ENCODE measurements around the gene DNAAF5.
"Not testable (repeated sequence)": the region's sequence is repeated elsewhere in the genome, so short reads cannot be mapped to it uniquely, and the experiment has no call there.

The DNAAF5 gene

DNA sequence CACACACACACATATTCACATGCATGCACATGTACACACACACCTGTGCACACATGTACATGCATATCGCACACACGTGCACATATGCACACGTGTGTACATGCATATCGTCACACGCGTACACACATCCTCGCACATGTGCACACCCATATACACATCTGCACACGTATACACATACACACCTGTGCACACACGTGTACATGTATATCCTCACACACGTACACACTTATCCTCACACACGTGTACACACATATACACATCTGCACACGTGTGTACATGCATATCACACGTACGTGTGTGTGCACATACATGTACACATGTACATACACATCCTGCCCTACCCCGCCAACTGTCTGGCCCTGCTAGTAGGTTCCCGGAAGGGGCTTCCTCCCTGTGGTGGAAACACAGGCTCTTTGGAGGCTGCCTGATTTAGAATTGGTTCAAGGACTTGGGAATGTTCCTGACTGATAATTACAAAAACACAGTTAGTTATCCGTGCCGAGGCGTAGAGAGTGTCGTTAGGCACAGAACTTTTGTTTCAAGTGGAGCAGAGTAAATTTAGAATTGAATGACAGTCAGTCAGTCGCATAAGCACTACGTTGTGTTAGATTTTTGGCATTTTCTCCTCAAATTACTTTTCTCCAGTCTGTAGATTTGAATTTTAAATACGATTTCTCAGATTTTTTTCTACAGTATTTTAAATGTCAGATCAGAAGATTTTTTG is 19.1 kb downstream of the DNAAF5 start:
- Mint-ChIP-seq H3K4me1 (no peaks in the 10 kb centered on the region), H3K4me3 (no peak overlapping the region), H3K9me3 (peaks cover 0 to 7% of the 10 kb centered on the region in 2 donors), H3K27ac (no peak overlapping the region), H3K27me3 (no peaks in the 10 kb centered on the region)
- DNase-seq (no peak), ATAC-seq (no peak)

DNA sequence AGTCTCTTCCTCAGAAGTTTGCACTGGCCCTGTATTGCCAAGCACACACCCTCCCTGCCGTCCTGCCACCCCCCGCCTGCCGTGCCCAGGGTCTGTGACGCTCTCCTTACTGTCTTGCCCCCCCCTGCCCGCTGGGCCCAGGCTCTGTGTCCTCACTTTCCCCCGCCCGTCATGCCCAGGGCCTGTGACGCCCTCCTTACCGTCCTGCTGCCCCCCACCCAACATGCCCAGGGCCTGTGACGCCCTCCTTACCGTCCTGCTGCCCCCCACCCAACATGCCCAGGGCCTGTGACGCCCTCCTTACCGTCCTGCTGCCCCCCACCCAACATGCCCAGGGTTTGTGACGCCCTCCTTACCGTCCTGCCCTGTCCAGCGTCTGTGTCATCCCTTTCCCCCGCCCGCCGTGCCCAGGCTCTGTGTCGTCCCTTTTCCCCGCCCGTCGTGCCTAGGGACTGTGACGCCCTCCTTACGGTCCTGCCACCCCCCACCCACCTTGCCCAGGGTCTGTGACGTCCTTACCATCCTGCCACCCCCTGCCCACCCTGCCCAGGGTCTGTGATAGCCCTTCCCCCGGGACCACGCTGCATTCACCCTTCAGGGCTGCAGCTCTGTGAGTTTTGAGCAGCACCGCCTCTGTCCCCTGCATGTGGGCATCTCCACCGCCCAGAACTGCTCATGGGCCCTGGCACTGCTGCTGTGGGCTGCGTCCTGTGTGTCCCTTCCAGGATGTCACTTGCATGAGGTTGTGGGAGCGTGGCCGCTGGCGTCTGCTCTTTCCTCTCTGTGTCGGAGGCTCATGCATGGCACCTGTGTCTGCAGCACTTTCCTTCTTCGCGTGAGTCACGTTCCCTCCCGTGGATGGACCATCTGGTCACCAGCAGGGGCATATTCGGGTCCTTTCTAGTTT is 19.9 kb downstream of the DNAAF5 start:
- H3K4me3 Mint-ChIP-seq: no peak overlapping the region
- no peak for DNase-seq
- no peaks in the 10 kb centered on the region for H3K27me3 Mint-ChIP-seq
- no peaks in the 10 kb centered on the region for H3K4me1 Mint-ChIP-seq
- peaks cover 0 to 7% of the 10 kb centered on the region in 2 donors for H3K9me3 Mint-ChIP-seq
- H3K27ac Mint-ChIP-seq: no peak overlapping the region
- no peak for ATAC-seq

DNA sequence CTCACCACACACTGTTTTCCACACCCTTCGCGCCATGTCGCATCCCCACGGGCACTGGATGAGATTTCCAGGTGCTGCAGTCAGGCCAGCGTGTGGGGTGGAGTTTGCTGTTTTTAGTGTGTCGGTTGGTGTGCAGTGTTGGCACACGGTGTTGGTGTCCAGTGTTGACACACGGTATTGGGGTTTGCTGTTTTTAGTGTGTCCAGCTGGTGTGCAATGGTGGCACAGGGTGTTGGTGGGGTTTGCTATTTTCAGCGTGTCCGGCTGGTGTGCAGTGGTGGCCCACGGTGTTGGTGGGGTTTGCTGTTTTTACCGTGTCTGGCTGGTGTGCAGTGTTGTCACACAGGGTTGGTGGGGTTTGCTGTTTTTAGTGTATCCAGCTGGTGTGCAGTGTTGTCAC is 20.7 kb downstream of the DNAAF5 start:
- H3K4me1 Mint-ChIP-seq: no peaks in the 10 kb centered on the region
- peaks cover 0 to 7% of the 10 kb centered on the region in 2 donors for H3K9me3 Mint-ChIP-seq
- DNase-seq (no peak), ATAC-seq (no peak)
- peak overlapping the region in 1 of 2 donors; percentile 15 for H3K27ac Mint-ChIP-seq
- no peak overlapping the region for H3K4me3 Mint-ChIP-seq
- H3K27me3 Mint-ChIP-seq: no peaks in the 10 kb centered on the region

DNA sequence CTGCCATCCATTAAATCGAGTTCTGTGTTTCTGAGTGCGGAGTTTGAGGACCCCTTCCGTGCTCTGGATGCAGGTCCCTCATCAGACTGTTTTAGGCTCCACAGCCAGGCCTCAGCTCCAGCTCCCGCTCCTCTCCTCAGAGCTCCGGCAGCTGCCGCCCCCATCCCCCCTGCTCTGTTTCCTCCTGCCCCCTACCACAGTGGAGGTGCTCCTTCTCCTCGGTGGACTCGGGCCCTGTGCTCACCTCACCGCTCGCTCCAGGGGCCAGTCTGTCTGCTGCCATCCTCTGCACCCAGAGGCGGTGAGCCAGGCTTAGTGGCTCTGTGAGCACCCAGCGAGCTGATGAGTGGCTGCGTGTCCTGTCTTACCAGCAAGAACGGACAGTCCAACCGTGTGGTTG is 21.9 kb downstream of the DNAAF5 start:
- ATAC-seq: no peak
- Mint-ChIP-seq H3K4me3 (no peak overlapping the region), H3K4me1 (no peaks in the 10 kb centered on the region), H3K27ac (no peak overlapping the region), H3K27me3 (no peaks in the 10 kb centered on the region), H3K9me3 (peaks cover 0 to 7% of the 10 kb centered on the region in 2 donors)
- no peak for DNase-seq

DNA sequence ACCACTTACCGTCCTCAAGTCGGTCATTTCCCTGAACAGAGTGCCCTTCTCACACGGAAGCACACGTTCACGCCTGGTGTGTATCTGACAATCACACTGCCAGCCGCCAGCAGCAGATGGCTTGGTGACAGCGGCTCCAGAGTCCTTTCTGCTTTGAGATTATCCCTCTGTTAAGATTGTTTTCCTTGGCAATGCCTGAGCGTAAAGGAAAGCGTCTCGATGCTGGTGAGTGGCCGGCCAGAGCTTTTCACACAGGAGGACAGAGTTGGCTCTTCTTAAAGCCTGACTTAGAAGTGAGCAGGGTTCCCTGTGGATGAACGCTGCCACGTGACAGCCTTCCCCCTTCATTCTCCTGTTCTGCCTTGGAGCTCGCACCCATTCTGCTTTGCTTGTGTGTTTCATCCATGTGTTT is 22.6 kb downstream of the DNAAF5 start:
- H3K27me3 Mint-ChIP-seq: no peaks in the 10 kb centered on the region
- H3K4me1 Mint-ChIP-seq: no peaks in the 10 kb centered on the region
- ATAC-seq (no peak), DNase-seq (no peak)
- H3K4me3 Mint-ChIP-seq: no peak overlapping the region
- no peak overlapping the region for H3K27ac Mint-ChIP-seq
- H3K9me3 Mint-ChIP-seq: peaks cover 0 to 7% of the 10 kb centered on the region in 2 donors

DNA sequence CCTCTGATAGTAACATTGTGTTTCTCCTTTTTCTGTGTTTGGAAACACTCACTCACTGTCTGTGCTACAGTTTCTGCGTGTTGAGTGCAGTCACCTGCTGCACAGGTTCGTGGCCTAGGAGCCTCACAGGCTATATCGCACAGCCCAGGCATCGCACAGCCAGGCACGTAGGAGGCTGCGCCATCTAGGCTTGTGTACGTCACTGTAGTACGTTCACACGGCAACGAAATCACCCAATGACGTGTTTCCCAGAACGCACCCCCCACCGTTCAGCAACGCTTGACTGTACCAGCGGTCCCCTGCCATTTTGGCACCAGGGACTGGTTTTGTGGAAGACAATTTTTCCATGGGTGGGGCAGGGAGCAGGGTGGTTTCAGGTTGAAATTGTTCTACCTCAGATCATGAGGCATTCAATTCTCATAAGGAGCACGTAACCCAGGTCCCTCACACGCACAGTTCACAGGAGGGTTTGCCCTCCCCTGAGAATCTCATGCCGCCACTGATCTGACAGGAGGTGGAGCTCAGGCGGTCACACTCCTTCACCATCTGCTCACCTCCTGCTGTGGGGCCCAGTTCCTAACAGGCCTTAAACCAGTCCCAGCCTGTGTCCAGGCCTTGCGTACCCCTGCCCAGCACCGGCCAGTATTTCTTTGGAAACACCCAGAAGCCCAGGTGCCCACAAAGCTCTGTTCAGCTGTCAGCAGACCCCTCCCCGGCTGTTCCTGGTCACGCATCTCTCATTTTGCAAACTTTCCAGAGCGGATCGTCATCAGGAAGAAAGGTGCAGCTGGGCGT is 23.8 kb downstream of the DNAAF5 start:
- DNase-seq (no peak), ATAC-seq (no peak)
- Mint-ChIP-seq H3K9me3 (peaks cover 0 to 2% of the 10 kb centered on the region in 2 donors), H3K4me3 (no peak overlapping the region), H3K27ac (no peak overlapping the region), H3K4me1 (no peaks in the 10 kb centered on the region), H3K27me3 (no peaks in the 10 kb centered on the region)

DNA sequence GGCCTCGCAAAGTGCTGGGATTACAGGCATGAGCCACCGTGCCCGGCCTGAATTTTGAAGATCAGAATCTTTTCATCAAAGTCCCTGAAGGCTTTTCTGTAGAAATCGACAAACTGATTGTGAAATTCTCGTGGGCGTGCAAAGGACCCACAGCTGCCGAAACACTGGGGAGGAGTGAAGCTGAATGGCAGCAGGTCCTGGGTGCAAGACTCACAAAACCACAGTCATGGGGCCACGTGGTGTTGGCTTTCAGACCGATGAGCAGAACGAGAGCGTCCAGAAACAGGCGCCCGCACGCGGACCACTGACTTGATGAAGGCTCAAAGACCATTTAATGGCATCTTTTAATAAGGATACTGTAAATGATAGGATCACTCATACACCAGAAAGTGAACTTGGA is 25.3 kb downstream of the DNAAF5 start:
- no peak overlapping the region for H3K4me3 Mint-ChIP-seq
- H3K27ac Mint-ChIP-seq: no peak overlapping the region
- no peaks in the 10 kb centered on the region for H3K9me3 Mint-ChIP-seq
- H3K27me3 Mint-ChIP-seq: no peaks in the 10 kb centered on the region
- no peak for DNase-seq
- ATAC-seq: no peak
- H3K4me1 Mint-ChIP-seq: no peaks in the 10 kb centered on the region

DNA sequence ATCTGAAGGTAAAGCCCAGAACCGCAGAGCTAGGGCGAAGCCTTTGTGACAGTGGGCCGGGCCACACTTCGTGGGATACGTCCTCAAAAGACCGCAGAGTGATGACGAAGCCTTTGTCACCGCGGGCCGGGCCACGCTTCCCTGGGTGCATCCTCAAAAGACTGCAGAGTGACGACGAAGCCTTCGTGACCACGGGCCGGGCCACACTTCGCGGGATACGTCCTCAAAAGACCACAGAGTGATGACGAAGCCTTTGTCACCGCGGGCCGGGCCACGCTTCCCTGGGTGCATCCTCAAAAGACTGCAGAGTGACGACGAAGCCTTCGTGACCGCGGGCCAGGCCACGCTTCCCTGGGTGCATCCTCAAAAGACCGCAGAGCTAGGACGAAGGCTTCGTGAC is 25.8 kb downstream of the DNAAF5 start:
- H3K4me1 Mint-ChIP-seq, H3K9me3 Mint-ChIP-seq, H3K27me3 Mint-ChIP-seq, ATAC-seq, DNase-seq, H3K4me3 Mint-ChIP-seq: not testable (repeated sequence)
- H3K27ac Mint-ChIP-seq: peak overlapping the region in 1 of 2 donors; percentile 43

DNA sequence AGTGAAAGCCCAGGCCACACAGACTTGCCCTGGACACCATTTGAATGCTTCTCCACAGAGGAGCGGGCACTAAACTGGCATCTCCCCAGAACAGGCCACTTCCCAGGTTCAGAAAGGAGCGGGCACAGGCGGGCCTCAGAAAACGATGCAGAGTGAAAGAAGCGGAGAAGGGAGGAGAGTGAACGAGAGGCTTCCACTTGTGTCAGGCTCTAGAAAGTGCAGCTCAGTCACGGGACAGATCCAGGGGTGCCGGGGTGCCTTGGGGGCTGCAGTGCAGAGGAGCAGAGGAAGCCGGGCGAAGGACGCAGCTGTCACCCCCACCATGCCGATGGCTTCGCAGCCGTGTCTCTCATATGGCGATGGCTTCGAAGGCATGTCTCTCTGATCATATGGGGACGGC is 26.7 kb downstream of the DNAAF5 start:
- no peaks in the 10 kb centered on the region for H3K4me1 Mint-ChIP-seq
- H3K4me3 Mint-ChIP-seq: no peak overlapping the region
- peak overlapping the region in 1 of 2 donors; percentile 67 for H3K27ac Mint-ChIP-seq
- H3K9me3 Mint-ChIP-seq: no peaks in the 10 kb centered on the region
- DNase-seq (no peak), ATAC-seq (no peak)
- H3K27me3 Mint-ChIP-seq: no peaks in the 10 kb centered on the region

DNA sequence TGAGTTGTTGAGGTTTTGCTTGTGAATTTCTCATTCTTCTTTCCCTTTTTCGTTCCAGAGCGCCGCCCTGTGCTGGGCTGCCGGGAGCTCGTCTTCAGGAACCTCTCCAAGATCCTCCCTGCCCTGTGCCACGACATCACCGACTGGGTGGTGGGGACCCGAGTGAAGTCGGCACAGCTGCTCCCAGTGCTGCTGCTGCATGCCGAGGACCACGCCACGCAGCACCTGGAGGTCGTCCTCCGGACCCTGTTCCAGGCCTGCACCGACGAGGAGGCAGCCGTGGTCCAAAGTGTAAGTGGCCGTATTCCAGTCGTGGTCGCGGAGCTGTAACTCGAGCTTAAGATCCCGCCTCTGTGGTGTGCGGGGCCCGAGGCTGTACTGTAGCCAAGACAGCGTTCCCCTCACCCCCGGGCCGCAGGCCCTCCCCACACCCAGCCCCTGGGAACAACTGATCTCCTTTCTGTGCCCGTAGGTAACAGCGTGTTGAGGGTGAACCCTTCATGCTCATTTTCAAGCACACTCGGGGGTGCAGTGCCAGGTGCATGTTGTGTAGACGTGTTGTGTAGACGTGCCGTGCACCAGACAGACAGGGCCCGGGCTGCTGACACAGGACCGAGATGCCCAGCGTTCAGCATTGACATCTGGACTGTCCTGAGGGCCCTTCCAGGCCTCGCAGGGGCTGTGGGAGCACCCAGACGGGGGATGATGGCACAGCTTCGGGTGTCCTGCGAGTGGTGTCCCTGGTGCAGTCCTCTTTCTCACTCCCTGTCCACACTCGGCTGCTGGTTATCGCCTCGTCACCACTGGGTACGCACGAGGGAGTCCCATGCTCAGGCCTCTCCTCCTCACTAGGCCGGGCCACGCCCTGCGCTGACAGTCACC is 28.3 kb downstream of the DNAAF5 start:
- Mint-ChIP-seq H3K27ac (no peak overlapping the region), H3K27me3 (no peaks in the 10 kb centered on the region), H3K4me1 (no peaks in the 10 kb centered on the region), H3K4me3 (no peak overlapping the region), H3K9me3 (no peaks in the 10 kb centered on the region)
- ATAC-seq: no peak
- DNase-seq: no peak

DNA sequence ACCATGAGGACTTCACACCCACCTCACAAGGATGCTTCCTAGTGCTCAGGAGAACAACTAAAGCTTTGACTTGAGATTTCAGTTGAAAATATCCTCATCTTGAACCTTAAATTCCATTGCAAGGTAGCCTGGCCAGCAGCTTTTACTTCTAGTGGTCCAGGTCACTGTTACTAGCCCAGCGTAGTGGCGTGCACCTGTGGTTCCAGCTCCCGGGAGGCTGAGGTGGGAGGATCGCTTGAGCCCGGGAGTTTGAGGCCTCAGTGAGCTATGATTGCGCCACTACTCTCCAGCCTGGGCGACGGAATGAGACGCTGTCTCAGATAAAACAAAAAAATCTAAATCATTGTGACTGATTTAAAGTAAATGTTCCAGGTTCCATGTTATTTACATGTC is 28.9 kb downstream of the DNAAF5 start:
- H3K9me3 Mint-ChIP-seq: no peaks in the 10 kb centered on the region
- H3K4me1 Mint-ChIP-seq: no peaks in the 10 kb centered on the region
- H3K4me3 Mint-ChIP-seq: no peak overlapping the region
- ATAC-seq (no peak), DNase-seq (no peak)
- no peaks in the 10 kb centered on the region for H3K27me3 Mint-ChIP-seq
- H3K27ac Mint-ChIP-seq: no peak overlapping the region

DNA sequence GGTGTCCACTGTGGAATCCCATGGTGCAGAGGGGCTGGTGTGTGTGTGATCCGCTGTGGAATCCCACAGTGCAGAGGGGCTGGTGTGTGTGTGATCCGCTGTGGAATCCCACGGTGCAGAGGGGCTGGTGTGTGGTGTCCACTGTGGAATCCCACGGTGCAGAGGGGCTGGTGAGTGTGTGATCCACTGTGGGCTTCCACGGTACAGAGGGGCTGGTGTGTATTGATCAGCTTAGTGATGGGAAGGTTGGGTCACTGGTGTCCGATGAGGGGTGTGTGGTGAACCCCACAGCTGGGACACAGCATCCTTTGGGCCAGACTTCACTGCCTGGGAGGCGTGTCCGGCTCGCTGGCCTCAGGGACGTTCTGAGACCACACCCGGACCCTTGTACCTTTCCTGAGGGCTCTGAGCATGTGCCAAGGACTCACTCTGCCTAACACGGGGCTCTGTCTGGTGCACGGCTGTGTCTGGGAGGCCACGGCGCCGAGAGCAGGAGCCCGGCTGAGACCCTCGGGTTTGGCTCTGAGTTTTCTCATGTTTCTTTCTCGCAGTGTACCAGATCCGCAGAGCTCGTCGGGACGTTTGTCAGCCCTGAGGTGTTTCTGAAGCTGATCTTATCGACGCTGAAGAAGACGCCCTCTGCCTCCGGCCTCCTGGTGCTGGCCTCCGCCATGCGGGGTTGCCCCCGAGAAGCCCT is 29.9 kb downstream of the DNAAF5 start:
- no peaks in the 10 kb centered on the region for H3K4me1 Mint-ChIP-seq
- H3K4me3 Mint-ChIP-seq: no peak overlapping the region
- H3K27me3 Mint-ChIP-seq: no peaks in the 10 kb centered on the region
- DNase-seq (no peak), ATAC-seq (no peak)
- no peak overlapping the region for H3K27ac Mint-ChIP-seq
- H3K9me3 Mint-ChIP-seq: no peaks in the 10 kb centered on the region

DNA sequence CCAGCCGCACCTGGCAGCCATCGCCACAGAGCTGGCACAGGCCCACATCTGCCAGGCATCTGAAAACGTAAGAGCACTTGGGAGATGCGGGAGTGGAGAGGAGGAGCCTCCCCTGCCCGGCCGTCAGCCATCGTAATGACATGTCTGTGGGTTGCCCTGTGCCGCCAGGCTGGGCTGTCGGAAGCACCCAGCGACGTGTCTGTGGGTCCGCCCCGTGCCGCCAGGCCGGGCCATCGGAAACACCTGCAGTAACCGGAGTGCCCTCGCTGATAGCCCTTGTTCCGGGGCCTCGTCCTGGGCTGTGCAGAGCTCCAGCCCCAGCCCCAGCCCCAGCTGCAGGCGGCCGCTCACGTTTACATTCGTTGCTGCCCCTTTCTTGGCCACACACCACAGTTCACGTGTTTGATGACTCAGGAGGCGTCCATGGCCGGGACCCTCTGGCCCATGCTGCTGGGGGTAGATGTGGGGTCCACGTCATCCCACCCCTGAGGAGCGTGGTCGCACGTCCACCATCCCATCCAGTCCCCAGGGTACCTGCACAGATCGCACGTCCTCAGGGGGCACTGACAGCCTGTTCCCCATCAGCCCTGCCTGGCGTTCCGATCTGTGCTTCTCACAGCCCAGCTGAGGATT is 30.5 kb downstream of the DNAAF5 start:
- Mint-ChIP-seq H3K9me3 (no peaks in the 10 kb centered on the region), H3K27ac (no peak overlapping the region)

DNA sequence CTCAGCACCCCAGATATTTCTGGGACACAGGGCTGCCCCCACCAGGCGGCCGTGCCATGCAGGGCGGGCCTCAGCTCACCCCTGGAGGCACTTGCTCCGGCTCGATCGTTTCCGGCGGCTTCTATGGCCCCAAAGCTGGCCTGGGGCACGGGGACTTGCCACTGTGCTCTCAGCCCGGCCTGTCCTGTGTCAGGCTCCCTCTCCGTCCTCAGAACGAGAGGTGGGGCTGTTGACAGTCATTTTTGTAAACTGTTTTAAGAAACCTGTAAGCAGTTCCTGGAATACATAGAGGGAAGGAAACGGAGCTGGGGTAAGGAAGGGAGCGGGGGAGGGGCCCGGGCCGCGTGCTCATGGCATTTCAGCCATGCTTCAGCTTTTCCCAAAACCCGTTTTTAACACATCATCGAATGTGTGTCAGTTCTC is 31.3 kb downstream of the DNAAF5 start:
- Mint-ChIP-seq H3K27me3 (no peaks in the 10 kb centered on the region), H3K4me1 (no peaks in the 10 kb centered on the region), H3K27ac (no peak overlapping the region), H3K4me3 (no peak overlapping the region), H3K9me3 (no peaks in the 10 kb centered on the region)
- no peak for DNase-seq
- no peak for ATAC-seq

More for the DNA sequence above, 30.5 kb downstream of the DNAAF5 start:
- no peaks in the 10 kb centered on the region for H3K4me1 Mint-ChIP-seq
- no peak overlapping the region for H3K4me3 Mint-ChIP-seq
- H3K27me3 Mint-ChIP-seq: no peaks in the 10 kb centered on the region
- ATAC-seq (no peak), DNase-seq (no peak)
